Lower leg skin (tissue), 4 donors: ENCODE results near the gene KPNA2. TPM values are rescaled to one million over a fixed set of nuclear protein-coding genes. Genes with fewer than 3 reads are reported as not detected.
A peak's percentile ranks its signal among the peaks of the same experiment; 100 is the strongest.
"Not testable (repeated sequence)": the region's sequence is repeated elsewhere in the genome, so short reads cannot be mapped to it uniquely, and the experiment has no call there.

Source experiments
- DNase-seq, 2 donors: peaks; one replicate each; pipeline ENCODE4 v3.0.0-alpha.2; 2019; ENCODE audit warnings: low spot score in 2 of 2
- H3K4me3 ChIP-seq: fragments of 200-600 bp; sonication (generic); 2 replicates; pipeline ENCODE4 v1.5.1; 2017; ENCODE audit warnings: mild to moderate bottlenecking, low read depth; ENCODE audit not compliant: poor library complexity, severe bottlenecking
- CTCF ChIP-seq, 3 donors: fragments of 450-650 bp; IDR thresholded peaks; one replicate each; pipeline ENCODE4 v1.5.1; 2016; ENCODE audit warnings: antibody characterized with exemption in 3 of 3, mild to moderate bottlenecking in 3 of 3, moderate library complexity in 2 of 3
- POLR2A ChIP-seq, 2 donors: fragments of 450-650 bp; IDR thresholded peaks; one replicate each; pipeline ENCODE4 v1.6.1; 2016 to 2017; ENCODE audit warnings: antibody characterized with exemption in 2 of 2, mild to moderate bottlenecking in 1 of 2, moderate library complexity in 1 of 2
- WGBS, 2 donors: methylation state at CpG; one replicate each; pipeline ENCODE4 v1.1.5; 2018; 5-methylcytosine and 5-hydroxymethylcytosine counted together
- intact Hi-C: fragments of 100-400 bp; cut with DNase I; formaldehyde crosslinking; loops from one replicate; pipeline ENCODE4 v1.15.0; 2023; ENCODE audit warnings: low total_unique reads
- total RNA-seq, 4 donors: library from RNA; depleted of rRNA; stranded (reverse); fragments of >200 nt; gene quantifications; one replicate each; pipeline ENCODE4 v1.1.0, GENCODE V29; 2016

The KPNA2 gene
- total RNA-seq, 4 donors from 2014 or later: 10.6 to 29.7 (median 16.4) TPM

DNA sequence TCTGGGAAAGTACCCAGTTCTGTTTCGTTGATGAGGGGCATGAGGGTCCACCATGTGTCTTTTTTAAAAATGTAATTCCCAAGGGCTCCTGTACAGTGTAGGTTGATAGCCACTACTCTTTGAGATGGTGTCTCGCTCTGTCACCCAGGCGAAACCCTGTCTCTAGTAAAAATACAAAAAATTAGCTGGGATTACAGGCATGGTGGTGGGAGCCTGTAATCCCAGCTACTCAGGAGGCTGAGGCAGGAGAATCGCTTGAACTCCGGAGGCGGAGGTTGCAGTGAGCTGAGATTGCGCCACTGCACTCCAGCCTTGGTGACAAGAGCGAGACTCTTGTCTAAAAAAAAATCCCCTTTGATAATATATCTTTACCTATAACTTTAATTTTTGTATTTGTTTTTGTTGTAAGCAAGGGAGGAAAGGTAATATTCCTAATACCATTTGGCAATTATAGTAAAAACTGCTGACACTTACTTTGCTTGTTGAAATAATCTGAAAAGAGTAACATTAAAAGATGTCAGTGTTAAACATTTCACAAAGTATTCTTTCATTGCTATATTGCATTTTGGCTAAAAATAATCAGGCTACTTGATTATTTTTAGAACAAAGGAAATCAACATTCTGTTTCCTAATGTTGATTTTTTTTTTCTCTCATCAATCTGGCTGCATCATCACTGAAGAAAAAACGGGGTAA is 11.8 kb downstream of the KPNA2 start:
- intact Hi-C loops: no loop called here
- peak in 1 of 2 donors; percentile 8 for DNase-seq
- 87 to 89% methylated on average over 9 of the region's 9 CpGs for WGBS, 2 donors
- H3K4me3 ChIP-seq: no peak overlapping the region
- no peak for TF ChIP-seq POLR2A (IDR thresholded peaks at IDR 0.05)
- no peak for TF ChIP-seq CTCF (IDR thresholded peaks at IDR 0.05)

DNA sequence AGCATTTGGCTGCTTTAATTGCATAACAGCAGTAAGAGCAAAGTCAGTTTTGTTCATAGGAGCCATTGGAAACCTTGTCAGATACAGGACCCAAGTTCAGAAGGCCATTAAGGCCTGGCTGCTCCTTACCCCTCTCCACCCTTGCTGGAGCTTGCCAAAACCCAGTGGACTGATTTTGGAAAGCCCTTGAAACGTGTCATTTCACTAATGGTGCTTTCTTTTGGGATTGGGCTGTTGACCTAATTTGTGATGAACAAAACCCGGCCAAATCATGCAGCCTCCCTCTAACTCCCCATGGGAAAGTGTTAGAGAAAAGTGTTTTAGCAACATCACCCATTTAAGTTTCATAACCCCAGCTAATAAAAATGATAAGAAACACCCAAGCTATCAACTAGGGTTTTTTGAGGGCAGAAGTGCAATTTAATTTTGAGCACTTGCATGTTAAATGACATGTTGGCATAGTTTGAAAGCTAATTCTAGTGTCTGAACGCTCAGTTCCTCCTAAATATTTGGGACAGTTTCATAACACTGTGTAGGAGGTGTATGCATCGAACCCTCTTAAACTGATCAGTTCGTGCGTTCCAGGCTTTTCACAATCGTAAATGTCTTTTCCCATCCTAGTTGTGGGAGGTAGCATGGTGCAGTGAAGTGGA is 12.5 kb downstream of the KPNA2 start:
- H3K4me3 ChIP-seq, intact Hi-C loops: not testable (repeated sequence)
- DNase-seq: peak in 1 of 2 donors; percentile 14
- WGBS, 2 donors: 60 to 64% methylated on average over 7 of the region's 7 CpGs

DNA sequence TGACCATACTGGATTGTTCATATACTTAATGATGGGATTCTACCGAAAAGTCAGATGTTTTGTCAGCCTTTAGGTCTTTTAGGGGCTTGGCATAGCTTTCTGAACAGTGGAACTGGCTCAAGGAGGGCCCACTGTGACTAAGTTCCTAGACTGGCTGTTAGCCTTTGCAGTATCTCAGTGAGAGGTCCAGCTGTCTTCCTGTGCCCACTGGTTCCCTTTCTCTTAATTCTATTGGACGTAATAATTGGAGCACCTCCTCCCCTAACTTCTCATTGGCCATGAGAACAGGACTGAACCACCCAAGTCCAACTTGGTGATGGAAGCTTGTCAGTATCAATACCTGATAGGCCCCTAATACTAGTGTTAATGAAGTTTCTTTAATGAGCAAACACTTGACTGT is 13.5 kb downstream of the KPNA2 start:
- peak in 1 of 2 donors; percentile 18 for DNase-seq
- intact Hi-C loops: no loop called here
- TF ChIP-seq CTCF (IDR thresholded peaks at IDR 0.05) (no peak), POLR2A (IDR thresholded peaks at IDR 0.05) (no peak)
- WGBS, 2 donors: 91 to 93% methylated on average over 2 of the region's 2 CpGs
- H3K4me3 ChIP-seq: no peak overlapping the region

DNA sequence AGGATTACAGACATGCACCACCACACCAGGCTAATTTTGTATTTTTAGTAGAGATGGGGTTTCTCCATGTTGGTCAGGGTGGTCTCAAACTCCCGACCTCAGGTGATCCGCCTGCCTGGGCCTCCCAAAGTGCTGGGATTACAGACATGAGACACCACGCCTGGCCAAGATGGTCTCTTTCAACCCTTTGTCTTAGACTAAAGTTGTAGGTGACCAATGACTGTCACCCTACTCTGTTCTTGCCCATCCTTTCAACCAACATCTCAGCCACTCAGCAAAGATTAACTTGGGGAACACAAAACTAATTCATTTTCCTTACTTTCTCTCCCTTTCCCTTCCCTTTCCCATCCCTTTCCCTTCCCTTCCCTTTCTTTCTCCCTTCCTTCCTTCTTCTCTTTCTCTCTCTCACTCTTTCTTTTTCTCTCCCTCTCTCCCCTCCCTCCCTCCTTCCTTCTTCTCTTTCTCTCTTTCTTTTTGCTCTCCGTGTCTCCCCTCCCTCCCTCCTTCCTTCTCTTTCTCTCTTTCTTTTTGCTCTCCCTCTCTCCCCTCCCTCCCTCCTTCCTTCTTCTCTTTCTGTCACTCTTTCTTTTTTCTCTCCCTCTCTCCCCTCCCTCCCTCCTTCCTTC is 14.4 kb downstream of the KPNA2 start:
- H3K4me3 ChIP-seq, intact Hi-C loops: not testable (repeated sequence)
- WGBS, 2 donors: 88 to 90% methylated on average over 4 of the region's 4 CpGs
- peak in 1 of 2 donors; percentile 18 for DNase-seq

- peak in 1 of 2 donors; percentile 66 for DNase-seq
- intact Hi-C loops, H3K4me3 ChIP-seq: not testable (repeated sequence)
- WGBS, 2 donors: 96 to 97% methylated on average over 45 to 56 of the region's 57 CpGs
Observed at GRCh38 chr17:68051321-68052312, 16.1 kb downstream of the KPNA2 start.

GRCh38 chr17:68052810-68053209 is 17.3 kb downstream of the KPNA2 start:
- WGBS, 2 donors: 66 to 71% methylated on average over 14 of the region's 14 CpGs
- intact Hi-C loops: no loop called here
- H3K4me3 ChIP-seq: no peak overlapping the region
- TF ChIP-seq POLR2A (IDR thresholded peaks at IDR 0.05) (no peak), CTCF (IDR thresholded peaks at IDR 0.05) (no peak)
- DNase-seq: peak in 1 of 2 donors; percentile 79
